Hepatic stellate cell (primary cell): ENCODE results near the gene TMEM266.

Experiments
- DNase-seq: peaks from one replicate; pipeline ENCODE4 v3.0.0; 2011; ENCODE audit warnings: low spot score

Gene TMEM266

DNA sequence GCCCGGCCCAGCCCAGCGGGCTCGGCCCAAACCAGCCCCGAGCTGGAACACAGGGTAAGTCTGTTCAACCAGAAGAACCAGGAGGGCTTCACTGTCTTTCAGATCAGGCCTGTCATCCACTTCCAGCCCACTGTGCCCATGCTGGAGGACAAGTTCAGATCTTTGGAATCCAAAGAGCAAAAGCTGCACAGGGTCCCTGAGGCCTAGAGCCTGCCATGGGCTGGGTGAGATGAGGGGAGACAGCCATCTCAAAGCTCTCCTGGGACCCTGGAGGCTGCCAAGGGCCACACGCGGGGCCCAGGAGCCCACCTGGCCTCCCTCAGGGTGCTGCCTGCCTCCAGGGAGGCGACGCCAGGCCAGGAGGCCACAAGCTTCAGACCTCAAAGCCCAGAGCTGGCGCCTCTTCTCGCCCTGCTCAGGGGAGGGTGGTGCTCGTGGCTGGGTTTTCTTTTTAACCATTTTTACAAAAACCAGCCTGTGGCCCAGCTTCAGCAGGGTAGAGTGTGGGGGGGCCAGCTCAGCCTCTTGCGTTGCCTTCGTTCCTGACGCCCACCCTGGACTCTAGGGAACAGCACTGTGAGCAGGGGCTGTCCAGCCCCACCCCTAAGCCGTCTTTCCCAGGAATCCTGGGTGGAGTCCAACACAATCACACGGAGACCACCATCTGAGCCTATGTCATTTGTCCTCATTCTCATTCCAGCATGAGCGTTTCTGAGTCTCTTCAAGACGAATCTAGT lies 144.5 kb downstream of the TMEM266 start:
- DNase-seq: no peak

DNA sequence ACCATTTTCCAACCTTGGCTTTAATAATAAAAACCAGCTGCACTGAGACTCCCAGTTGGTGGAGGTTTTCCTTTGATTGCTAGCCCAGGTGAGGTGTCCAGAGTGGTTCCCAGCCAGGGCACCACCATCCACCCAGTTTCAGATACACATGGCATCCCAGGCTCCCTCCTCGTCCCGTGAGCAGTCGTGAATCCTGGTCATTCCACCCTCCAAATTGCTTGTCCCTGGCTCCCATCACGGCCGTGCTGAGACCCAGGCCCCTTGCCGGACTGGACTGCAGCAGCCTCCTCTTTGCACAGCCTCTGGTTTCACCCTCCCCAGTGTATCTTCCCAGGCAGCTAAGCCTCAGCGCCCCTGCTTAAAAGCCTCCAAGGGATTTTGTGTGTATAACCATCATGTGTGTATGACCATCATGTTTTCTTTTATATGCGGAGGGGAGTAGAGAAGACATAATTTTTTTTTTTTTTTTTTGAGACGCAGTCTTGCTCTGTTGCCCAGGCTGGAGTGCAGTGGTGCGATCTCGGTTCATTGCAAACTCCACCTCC lies 145.2 kb downstream of the TMEM266 start:
- no peak for DNase-seq

DNA sequence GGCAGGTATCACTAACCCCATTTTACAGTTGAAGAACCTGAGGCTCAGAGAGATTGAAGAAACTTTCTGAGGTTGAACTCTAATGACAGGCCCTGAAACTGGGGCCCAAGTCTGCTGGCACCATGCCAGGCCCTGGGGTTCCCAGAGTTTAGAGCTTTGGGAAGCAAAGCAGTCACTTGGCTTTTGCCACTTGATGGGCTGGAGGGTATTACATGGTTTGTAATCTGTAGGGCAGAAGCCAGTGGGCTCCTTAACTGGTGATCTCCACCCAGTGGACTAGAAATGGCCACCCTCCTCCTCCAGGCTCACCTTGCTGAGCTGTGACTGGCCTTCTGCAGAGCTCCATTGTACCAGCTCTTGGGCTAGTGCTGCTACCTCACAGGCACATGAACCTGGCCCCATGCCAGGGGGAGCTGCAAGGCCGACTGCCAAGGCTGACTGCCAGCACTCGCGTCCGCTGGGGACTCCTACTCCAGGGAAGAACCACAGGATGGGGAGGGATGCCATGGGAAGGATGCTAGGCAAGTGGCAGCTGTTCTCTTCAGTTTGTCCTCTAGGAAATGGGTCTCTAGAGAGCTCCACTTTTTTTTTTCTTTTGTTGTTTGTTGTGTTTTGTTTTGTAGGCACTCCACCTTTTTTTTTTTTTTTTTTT lies 146.7 kb downstream of the TMEM266 start:
- DNase-seq: no peak

DNA sequence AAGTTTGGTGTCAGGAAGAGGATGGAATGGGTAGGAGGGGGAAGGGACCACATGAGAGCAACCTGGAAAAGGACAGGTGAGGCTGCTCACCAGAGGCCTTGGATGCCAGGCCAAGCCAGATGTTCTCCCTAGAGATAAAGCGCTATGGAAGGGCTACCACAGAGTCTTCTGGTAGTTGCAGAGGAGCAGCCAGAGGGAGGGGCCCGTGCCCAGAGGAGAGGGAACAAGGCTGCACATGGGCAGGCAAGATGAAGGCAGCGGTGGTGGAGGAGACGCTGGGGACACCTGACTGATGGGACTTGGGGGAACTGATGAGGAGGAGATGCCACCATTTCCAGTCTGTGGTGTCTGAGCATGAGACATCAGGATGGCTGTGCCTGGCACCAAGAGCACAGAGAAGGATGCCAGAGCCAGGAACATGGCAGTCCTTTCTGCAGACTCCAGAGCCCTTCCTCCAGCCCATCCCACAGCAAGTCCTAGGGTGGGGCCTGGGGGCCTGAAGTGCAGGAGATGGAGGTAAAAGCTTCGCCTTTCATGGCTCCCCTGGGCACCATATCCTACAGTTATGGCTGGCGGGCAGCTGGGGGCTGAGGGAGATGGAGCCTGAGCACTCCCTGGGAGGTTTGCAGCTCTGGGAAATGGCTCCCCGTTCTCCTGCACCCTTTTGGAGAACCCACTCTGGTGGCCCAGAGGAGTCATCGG lies 148.4 kb downstream of the TMEM266 start:
- no peak for DNase-seq

DNA sequence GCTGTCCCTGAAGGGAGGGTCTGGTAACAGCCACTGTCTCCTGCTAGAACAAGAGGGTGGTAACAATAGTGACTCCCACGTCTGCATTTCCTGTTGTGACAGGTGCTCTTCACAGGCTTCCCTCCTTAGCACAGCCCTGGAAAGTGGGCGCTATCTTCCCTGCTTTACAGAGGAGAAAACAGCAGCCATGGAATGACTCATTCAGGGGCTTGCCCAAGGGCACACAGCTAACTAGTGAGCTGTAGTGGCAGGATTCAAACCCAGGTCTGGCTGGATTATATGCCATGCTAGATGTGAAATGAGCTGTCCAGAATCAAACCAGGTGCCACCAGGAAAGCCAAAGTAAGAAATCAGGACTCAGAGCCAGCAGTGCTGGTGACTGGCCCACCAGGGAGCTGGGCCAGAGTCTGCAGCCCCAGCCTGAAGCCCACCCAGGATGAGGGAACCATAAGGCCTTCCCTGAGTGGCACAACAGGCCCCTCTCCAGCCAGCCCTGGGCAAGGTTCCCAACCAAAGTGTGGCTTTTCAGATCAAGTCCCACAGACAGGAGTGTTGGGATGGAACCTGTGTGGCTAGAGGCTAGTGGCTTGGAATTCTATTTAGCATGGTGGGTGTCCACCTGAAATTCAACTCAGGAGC lies 149.1 kb downstream of the TMEM266 start:
- DNase-seq: no peak

DNA sequence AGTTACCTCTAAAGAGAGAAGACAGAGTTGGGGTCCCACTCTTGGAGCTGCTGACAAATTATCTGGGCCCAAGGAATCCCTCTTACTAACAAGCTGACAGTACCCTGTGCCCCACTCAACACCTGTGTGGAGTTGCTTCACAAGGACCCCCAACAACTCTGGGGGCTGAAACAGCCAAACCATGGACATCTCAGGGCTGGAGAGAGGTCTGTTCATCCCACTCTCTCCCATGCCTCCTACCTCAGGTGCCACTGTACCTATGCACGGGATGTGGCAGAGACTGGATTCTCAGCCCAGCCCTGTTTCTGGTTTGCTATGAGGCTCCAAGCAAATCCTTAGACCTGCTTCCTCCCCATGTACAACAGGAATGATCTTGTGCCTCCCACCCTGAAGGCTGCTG lies 149.7 kb downstream of the TMEM266 start:
- no peak for DNase-seq

DNA sequence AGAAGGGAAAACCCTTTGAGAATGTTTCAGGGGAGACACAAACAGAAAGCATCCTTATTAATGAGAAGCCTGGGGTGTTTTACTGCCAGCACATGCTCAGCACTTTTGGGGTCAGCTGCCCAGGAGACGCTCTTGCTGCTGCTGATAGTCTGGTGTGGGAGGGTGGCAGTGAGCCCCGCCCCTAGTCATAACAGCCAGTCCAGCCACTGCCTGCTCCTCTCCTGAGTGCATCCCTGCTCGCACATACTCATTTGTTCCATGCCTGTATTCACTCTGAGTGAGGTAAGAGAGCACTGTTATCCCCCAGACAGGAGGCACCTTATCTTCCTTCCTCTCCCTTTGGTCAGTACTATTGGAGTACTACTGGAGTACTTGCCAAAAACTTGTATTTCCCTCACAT lies 150.2 kb downstream of the TMEM266 start:
- no peak for DNase-seq

DNA sequence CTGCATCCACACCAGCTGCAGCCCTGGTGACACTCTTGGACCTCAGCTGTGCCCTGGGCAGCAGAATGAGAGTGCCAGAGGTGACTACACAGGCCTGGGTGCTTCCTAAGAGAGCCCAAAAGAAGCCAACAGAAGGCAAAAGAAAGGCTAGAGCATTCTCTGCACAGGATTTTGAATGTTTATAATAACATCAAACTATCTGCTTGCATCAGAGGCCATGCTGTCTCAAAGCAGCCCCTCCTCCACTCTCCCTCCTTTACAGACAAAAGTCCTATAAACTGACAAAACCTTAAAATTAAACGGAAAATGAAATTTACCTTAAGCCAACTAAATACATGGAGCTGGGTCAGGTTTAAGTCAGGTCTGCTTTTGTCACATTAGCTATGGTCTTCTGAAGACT lies 155.8 kb downstream of the TMEM266 start:
- DNase-seq: no peak

DNA sequence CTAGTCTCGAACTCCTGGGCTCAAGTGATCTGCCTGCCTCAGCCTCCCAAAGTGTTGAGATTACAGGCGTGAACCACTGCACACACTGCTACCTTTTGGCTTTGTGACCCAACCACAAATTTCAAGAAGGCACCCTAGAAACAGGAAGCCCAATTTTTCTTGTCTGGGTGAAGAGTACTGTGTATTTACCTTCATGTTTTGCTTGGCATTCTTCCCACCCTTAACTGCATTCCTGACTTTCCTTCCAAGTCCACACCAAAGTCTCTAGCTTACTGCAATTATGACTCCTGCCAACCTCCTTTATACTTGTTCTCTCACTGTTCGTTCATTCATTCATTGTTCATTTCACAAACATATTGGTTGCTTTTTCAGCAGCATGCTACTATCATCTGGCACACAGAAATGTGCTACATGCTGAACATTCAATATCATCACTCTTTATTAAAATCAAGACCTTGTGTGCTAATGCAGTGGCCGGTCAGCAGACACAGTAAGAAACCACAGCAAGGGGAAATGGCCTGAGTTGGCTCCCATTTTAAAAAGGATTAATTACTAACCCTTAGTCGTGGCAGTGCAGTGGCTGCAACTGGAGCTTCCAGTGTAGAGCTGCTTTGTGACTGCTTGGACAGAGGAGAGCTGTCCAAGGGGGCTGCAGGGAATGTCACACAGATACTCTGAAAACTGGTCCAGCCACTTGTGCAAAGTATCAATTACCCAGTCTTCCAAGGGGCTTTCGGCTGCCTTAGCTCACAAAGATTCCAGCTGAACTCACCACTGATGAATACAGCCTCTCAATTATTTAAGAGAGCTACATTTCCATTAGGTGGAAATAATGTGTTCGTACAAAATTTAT lies 157.5 kb downstream of the TMEM266 start:
- DNase-seq: no peak

DNA sequence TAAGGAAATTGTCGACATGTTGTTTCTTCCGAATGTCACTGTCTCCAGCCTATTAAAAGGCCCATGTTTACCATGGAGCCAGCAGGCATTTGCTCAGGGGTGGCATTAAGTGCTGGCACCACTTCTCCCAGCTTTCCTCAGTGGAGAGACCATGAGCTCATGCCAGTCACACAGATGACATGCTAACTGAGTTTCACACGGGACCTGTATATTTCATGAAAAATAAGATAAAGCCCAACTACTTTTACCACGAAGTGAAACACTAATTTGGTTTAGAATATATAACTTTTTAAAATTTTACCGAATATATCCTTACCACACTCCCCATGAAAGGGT lies 158.1 kb downstream of the TMEM266 start:
- no peak for DNase-seq

DNA sequence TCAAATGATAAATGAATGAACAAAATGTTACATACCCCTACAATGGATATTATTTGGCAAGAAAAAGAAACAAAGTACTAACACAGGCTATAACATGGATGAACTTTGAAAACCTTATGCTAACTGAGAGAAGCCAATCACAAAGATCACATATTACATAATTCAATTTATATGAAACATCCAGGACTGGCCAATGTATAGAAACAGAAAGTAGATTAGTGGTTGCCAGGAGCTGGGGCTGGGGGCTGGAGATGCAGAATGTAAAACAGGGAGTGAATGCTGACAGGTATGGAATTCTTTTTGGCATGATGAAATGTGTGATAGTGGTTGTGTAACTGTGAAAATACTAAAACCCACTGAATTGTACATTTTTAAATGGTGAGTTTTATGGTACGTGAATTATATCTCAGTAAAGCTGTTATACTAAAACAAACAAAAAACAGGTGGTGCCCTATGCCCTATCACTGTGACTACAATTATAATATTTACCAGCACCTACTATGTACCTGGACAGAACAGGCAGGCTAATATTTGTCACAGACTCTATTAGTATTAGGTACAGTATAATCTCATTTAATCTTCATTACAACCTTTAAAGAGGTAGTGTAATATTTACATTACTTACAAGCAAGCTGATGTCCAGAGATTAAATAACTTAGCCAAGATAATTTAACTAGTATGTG lies 161.4 kb downstream of the TMEM266 start:
- no peak for DNase-seq

DNA sequence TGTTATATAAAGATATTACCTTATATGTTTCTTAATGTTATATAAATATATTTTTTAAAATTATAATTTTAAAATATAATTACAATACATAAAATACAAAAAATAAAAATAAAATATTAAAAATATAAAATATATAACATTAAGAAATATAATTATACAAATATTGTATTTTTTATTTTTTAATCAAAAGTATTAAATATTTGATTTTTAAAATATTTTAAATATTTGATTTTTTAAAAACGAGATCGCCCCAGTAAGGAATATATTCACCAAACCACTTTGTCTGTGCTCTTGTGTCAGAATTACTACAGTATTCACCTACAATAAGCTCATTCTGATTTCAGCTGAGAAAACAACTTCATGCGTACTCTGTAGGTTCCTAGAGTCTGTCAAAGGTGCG lies 162.4 kb downstream of the TMEM266 start:
- DNase-seq: no peak

DNA sequence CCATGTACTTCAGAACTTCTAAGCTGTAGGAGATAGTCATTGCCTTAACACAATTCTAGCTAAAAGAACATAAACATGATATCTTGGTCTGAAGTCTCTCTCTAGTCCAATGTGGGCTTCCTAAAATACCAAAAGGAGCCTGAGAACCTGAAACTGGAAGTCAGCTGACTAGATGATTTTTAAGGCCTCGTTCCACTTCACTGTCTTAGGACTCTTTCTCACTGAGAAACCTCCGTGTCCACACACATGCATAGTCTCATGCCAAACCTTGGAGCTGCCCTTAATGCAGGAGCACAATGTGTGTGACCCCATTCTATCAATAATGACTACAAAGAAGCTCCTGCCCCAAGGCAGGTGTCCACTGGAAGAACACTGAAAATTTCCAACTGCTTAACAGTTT lies 163.7 kb downstream of the TMEM266 start:
- no peak for DNase-seq

DNA sequence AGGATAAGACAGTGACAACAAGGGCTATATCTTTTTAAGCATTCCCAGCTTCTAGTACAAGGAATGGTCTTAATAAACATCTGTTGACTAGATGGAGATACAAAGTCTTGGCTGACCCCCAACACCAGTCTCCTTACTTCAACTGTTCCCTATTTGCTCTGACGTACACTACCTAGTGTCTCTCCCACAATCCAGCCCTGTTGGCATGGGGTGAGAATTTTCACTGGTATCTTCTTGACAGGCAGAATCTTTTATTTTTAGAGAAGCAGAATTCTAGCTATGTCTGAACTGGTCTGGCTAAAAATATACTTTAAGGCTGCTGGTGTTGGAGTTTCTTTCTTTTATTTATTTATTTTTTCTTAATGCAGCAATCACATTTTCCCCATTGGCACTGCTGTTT lies 169.5 kb downstream of the TMEM266 start:
- DNase-seq: no peak

DNA sequence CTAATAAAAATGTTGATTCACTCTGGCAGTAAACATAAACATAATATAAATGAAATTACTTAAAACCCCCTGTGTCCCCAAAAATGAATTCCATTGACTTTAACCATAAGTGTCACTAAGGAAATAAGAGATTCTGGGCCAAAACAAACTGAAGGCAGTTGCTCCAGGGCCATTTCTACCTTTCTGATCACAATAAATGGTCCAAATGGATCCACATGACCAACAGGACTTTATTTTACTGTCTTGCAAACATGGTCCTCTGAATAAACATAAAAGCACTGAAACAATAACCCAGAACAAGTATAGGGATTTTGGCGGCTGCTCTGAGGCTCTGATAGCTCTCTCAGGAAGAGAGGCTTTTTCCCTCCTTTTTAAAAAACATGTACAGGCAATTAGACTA lies 174.1 kb downstream of the TMEM266 start:
- no peak for DNase-seq

DNA sequence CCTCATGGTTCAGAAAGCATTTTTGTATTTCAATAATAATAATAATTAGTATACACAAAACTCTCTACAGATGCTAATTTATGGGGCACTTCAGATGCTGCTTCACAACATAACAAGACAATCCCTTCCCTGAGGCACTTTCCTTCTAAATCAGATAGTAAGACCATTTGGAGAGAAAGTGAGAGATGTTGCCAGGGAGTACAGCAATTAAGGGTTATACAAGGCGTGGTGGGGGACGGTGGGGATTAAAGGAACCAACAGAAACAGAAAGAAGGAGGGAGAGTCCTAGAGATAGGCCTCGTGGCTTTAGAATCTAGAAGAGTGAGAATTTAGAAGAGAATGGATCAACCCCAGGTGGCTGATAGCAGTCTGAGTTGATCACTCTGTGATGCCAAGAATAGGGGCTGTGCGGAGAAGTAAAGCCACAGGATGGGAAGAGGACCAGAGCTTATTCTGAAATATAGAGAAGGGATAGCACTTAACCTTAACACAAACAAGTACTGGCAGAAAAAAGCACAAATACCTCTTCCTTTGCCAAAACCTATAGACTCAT lies 174.6 kb downstream of the TMEM266 start:
- DNase-seq: no peak

DNA sequence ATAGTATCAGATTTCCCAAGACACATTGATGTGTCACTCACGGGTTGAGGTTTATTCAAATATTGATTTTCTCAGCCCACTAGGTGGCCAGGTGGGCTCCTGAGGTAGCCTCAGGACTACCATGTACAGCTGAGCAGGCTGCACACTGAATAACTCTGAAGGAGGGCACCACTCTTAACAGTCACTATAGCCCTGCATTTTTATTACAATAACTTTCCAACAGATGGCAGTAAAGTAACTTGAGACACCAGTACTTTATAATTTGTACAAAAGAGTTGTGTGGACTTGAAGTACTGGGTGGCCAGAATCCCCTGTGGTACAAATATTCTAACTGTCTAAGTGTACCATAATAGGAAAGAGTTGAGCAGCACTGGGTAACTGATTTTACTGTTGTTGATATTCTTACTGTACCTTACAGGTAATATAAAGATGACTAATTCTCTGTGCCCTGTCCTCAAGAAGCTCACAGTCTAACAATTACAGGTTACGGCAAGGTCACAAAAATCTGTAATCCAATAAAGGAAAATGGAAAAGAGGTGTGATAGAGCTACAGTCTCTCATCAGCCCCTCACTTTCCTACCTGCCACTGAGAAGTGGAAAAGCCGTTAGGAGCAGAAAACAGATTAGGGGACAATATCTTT lies 175.5 kb downstream of the TMEM266 start:
- DNase-seq: peak; percentile 32

DNA sequence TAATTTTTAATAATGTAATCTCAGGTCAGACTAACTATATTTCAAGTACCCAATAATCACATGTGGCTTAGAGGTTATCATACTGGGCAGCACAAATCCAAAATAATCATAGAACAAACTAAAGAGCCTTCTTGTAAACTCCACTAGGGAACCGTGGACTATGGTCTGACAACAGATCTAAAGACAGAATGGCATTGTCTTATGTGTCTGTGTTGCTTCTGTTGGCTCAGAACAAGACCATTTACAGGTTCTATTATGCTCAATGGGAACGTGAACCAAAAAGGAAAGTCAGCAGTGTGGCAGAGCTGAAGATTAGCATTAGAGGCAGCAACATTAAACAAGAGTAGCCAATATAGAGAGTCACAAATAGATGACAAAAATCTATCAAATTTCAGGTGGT lies 176.6 kb downstream of the TMEM266 start:
- no peak for DNase-seq

DNA sequence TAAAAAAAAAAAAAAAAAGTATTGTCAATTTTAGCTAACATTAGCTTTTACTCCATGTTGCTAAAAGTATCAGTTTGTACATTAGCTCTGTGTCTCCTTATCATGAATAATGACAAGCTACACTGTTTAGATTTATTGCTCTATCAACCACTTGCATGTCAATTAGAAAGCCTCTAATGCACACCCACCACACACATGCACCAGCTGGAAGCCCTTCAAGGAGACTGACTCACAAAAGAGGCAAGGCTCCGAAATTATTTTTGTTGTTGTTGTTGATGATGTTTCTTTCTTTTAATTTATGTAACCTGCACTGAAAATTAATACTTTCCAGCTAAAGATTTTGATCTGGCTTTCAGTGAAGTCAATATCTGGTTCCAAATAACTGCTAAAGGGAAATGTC lies 180.0 kb downstream of the TMEM266 start:
- no peak for DNase-seq

DNA sequence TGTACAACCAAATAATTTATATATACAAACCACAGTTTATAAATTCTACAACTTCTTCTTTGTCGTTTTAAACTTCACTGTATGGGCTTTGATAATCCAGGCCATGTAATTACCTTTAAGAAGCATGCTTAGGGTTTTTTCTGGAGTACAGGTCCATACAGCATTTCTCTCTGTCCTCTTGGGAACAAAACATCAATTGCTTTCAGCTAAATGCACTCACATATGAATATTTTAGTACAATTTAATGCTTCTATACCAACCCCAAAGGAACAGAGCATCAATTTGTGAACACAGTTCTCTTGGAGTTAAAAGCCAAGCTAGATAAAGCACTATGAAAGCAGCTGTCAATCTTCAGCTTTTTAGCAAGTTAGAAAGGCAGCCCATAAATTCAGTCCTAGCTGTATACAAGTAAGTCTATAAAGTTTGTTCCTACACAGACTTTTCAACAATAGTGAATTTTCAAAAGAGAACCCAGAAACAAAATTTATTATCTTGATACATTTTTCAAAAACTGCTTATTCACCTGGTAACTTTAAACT lies 185.4 kb downstream of the TMEM266 start:
- DNase-seq: no peak
